ENCODE results near the gene FHL5.
A peak's percentile ranks its signal among the peaks of the same experiment; 100 is the strongest.
"Not testable (repeated sequence)": the region's sequence is repeated elsewhere in the genome, so short reads cannot be mapped to it uniquely, and the experiment has no call there.

FHL5 gene

GRCh38 chr6:96562886-96563285 is at the start of gene FHL5:
Gene FHL5 (plus strand): TSS chr6:96563128. CDS start chr6:96603614, 40,486 bp downstream.
- no peak for DNase-seq (ENCODE audit: low read depth in 2 of 2)

- DNase-seq (ENCODE audit: low read depth in 2 of 2): no peak
Measured at GRCh38 chr6:96520171-96521115, 42.5 kb upstream of the FHL5 start.

GRCh38 chr6:96521306-96521643 is 41.7 kb upstream of the FHL5 start:
- no peak for DNase-seq (ENCODE audit: low read depth in 2 of 2)

GRCh38 chr6:96521644-96522464 is 41.1 kb upstream of the FHL5 start, which contains the start of gene UFL1:
Gene UFL1 (plus strand): TSS chr6:96521806. CDS start chr6:96521874, 68 bp downstream.
- peak; percentile 90 to 91 for DNase-seq (ENCODE audit: low read depth in 2 of 2)

GRCh38 chr6:96522465-96523009 is 40.4 kb upstream of the FHL5 start:
- DNase-seq (ENCODE audit: low read depth in 2 of 2): no peak

- DNase-seq (ENCODE audit: low read depth in 2 of 2): no peak
Measured at GRCh38 chr6:96528193-96528592, 34.7 kb upstream of the FHL5 start.

- DNase-seq (ENCODE audit: low read depth in 2 of 2): no peak
Measured at GRCh38 chr6:96532399-96532798, 30.5 kb upstream of the FHL5 start.

- DNase-seq (ENCODE audit: low read depth in 2 of 2): no peak
Measured at GRCh38 chr6:96537726-96538125, 25.2 kb upstream of the FHL5 start.

GRCh38 chr6:96542702-96543101 is 20.2 kb upstream of the FHL5 start:
- DNase-seq (ENCODE audit: low read depth in 2 of 2): no peak

- no peak for DNase-seq (ENCODE audit: low read depth in 2 of 2)
Measured at GRCh38 chr6:96545882-96546281, 17.0 kb upstream of the FHL5 start.

- no peak for DNase-seq (ENCODE audit: low read depth in 2 of 2)
Measured at GRCh38 chr6:96547654-96548053, 15.3 kb upstream of the FHL5 start.

- no peak for DNase-seq (ENCODE audit: low read depth in 2 of 2)
Measured at GRCh38 chr6:96554558-96554957, 8.4 kb upstream of the FHL5 start.

GRCh38 chr6:96559740-96560139 is 3.2 kb upstream of the FHL5 start:
- DNase-seq (ENCODE audit: low read depth in 2 of 2): not testable (repeated sequence)

- no peak for DNase-seq (ENCODE audit: low read depth in 2 of 2)
Measured at GRCh38 chr6:96563853-96564252, 925 bp downstream of the FHL5 start.

GRCh38 chr6:96570053-96570452 is 7.1 kb downstream of the FHL5 start:
- DNase-seq (ENCODE audit: low read depth in 2 of 2): no peak

GRCh38 chr6:96571551-96571950 is 8.6 kb downstream of the FHL5 start:
- DNase-seq (ENCODE audit: low read depth in 2 of 2): no peak

- no peak for DNase-seq (ENCODE audit: low read depth in 2 of 2)
Measured at GRCh38 chr6:96575359-96575758, 12.4 kb downstream of the FHL5 start.

GRCh38 chr6:96576221-96576620 is 13.3 kb downstream of the FHL5 start:
- no peak for DNase-seq (ENCODE audit: low read depth in 2 of 2)

GRCh38 chr6:96582021-96582420 is 19.1 kb downstream of the FHL5 start:
- DNase-seq (ENCODE audit: low read depth in 2 of 2): no peak

GRCh38 chr6:96582436-96582835 is 19.5 kb downstream of the FHL5 start:
- no peak for DNase-seq (ENCODE audit: low read depth in 2 of 2)

- no peak for DNase-seq (ENCODE audit: low read depth in 2 of 2)
Measured at GRCh38 chr6:96604420-96604819, 41.5 kb downstream of the FHL5 start.

GRCh38 chr6:96608074-96608473 is 45.1 kb downstream of the FHL5 start:
- DNase-seq (ENCODE audit: low read depth in 2 of 2): no peak

Data from stimulated activated CD8-positive, alpha-beta memory T cell treated with anti-CD3 and anti-CD28 coated beads, Interleukin-2, amount 100 ng/mL, for 48 hours (primary cell).